ENCODE measurements around the gene XYLT1.

- TF ChIP-seq, protein P1, sequence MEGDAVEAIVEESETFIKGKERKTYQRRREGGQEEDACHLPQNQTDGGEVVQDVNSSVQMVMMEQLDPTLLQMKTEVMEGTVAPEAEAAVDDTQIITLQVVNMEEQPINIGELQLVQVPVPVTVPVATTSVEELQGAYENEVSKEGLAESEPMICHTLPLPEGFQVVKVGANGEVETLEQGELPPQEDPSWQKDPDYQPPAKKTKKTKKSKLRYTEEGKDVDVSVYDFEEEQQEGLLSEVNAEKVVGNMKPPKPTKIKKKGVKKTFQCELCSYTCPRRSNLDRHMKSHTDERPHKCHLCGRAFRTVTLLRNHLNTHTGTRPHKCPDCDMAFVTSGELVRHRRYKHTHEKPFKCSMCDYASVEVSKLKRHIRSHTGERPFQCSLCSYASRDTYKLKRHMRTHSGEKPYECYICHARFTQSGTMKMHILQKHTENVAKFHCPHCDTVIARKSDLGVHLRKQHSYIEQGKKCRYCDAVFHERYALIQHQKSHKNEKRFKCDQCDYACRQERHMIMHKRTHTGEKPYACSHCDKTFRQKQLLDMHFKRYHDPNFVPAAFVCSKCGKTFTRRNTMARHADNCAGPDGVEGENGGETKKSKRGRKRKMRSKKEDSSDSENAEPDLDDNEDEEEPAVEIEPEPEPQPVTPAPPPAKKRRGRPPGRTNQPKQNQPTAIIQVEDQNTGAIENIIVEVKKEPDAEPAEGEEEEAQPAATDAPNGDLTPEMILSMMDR (IDR thresholded peaks at IDR 0.05; ENCODE audit: low read depth, low read length, poor library complexity, severe bottlenecking) = no peak
- no peak for TF ChIP-seq EZH2phosphoT487 (IDR thresholded peaks at IDR 0.05; ENCODE audit: borderline replicate concordance, low read length)
Measured at GRCh38 chr16:17470182-17470907, 415 bp downstream of the XYLT1 start.

All from DOHH2 (cell line).